HS-5 (cell line): ENCODE data around the gene CAPZA3.
"Not testable (repeated sequence)": the region's sequence is repeated elsewhere in the genome, so short reads cannot be mapped to it uniquely, and the experiment has no call there.

Source experiments
- DNase-seq: peaks from one replicate; pipeline ENCODE4 v3.0.0-alpha.2; 2012; ENCODE audit warnings: low read depth

CAPZA3 gene

GRCh38 chr12:18753481-18754123 lies 15.7 kb downstream of the CAPZA3 start:
- no peak for DNase-seq

GRCh38 chr12:18754124-18754707 lies 16.3 kb downstream of the CAPZA3 start:
- no peak for DNase-seq

- DNase-seq = no peak
Observed at GRCh38 chr12:18755341-18755740, 17.4 kb downstream of the CAPZA3 start.

- not testable (repeated sequence) for DNase-seq
Observed at GRCh38 chr12:18766479-18766878, 28.6 kb downstream of the CAPZA3 start.

- DNase-seq = no peak
Observed at GRCh38 chr12:18782827-18783226, 44.9 kb downstream of the CAPZA3 start.

- DNase-seq = not testable (repeated sequence)
Observed at GRCh38 chr12:18785465-18785864, 47.5 kb downstream of the CAPZA3 start.
